KMS-11 (cell line): ENCODE data around the gene EPYC.

ENCODE experiments used
- H2AFZ ChIP-seq: fragments of 200-600 bp; sonication (generic); 2 replicates; pipeline ENCODE4 v1.6.1; 2016; ENCODE audit warnings: antibody characterized with exemption, mixed run types, low read depth
- H3K27ac ChIP-seq: fragments of 200-600 bp; sonication (generic); 2 replicates; pipeline ENCODE4 v1.6.1; 2016; ENCODE audit warnings: mild to moderate bottlenecking, mixed run types
- H3K27me3 ChIP-seq: fragments of 200-600 bp; sonication (generic); 2 replicates; pipeline ENCODE4 v1.6.1; 2017; ENCODE audit warnings: mild to moderate bottlenecking, low read depth, mixed run types, moderate library complexity; ENCODE audit not compliant: insufficient read depth
- H3K36me3 ChIP-seq: fragments of 200-600 bp; sonication (generic); 2 replicates; pipeline ENCODE4 v1.6.1; 2017; ENCODE audit warnings: mild to moderate bottlenecking, mixed run types; ENCODE audit not compliant: insufficient read depth
- H3K4me1 ChIP-seq: fragments of 200-600 bp; sonication (generic); 2 replicates; pipeline ENCODE4 v1.6.1; 2016; ENCODE audit warnings: mild to moderate bottlenecking, low read depth, mixed run types; ENCODE audit not compliant: poor library complexity, severe bottlenecking
- H3K4me2 ChIP-seq: fragments of 200-600 bp; sonication (generic); 2 replicates; pipeline ENCODE4 v1.7.0; 2016; ENCODE audit warnings: mild to moderate bottlenecking, mixed run types
- H3K4me3 ChIP-seq: fragments of 200-600 bp; sonication (generic); IDR thresholded peaks from 2 replicates; pipeline ENCODE4 v1.6.1; 2017; ENCODE audit warnings: low read depth, low read length, mixed read lengths; ENCODE audit not compliant: insufficient read depth
- H3K79me2 ChIP-seq: fragments of 200-600 bp; sonication (generic); 2 replicates; pipeline ENCODE4 v1.6.1; 2016; ENCODE audit warnings: low read depth, mixed run types; ENCODE audit not compliant: insufficient read depth
- H3K9ac ChIP-seq: fragments of 200-600 bp; sonication (generic); 2 replicates; pipeline ENCODE4 v1.6.1; 2016; ENCODE audit warnings: mild to moderate bottlenecking, mixed run types
- H4K20me1 ChIP-seq: fragments of 200-600 bp; sonication (generic); 2 replicates; pipeline ENCODE4 v1.6.1; 2016; ENCODE audit warnings: mild to moderate bottlenecking, mixed run types; ENCODE audit not compliant: insufficient read depth
- CTCF ChIP-seq: fragments of 200-600 bp; sonication (generic); conservative IDR thresholded peaks from 2 replicates; pipeline ENCODE4 v1.6.1; 2017; ENCODE audit warnings: low read depth, mild to moderate bottlenecking, antibody characterized with exemption, low read length, moderate library complexity, mixed read lengths

EPYC gene

DNA sequence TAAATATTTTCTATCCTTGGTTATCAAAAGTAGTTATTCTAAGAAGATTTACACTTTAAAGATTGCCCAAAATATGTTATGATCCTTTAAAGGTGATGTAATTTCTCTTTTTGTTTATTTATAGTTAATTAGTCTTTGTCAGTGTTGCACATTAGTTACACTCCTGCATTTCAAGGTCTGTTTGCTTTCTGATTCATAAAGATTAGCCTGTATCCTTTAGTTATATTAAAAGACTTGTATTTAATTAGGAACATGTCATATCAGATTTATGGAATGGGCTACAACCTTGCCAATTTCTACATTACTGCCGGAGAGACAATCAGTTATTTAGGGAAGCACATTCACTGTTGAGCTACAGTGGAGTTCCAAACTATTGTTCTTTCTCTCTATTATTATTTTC is 3.5 kb downstream of the EPYC start:
- Histone ChIP-seq H2AFZ (no peak overlapping the region), H3K79me2 (no peaks in the 10 kb centered on the region), H3K9ac (no peak overlapping the region), H3K4me2 (no peak overlapping the region), H3K27me3 (peaks cover 7% of the 10 kb centered on the region), H3K4me1 (peaks cover 3% of the 10 kb centered on the region), H4K20me1 (no peaks in the 10 kb centered on the region), H3K36me3 (no peaks in the 10 kb centered on the region), H3K27ac (no peak overlapping the region), H3K4me3 (no peak overlapping the region)
- TF ChIP-seq CTCF: no peak

GRCh38 chr12:90999966-91000365 is 4.8 kb downstream of the EPYC start:
- Histone ChIP-seq H3K9ac (no peak overlapping the region), H3K79me2 (no peaks in the 10 kb centered on the region), H3K27me3 (no peaks in the 10 kb centered on the region; the same call in 1 of the 2 replicates), H3K4me1 (peaks cover 4% of the 10 kb centered on the region), H3K4me3 (no peak overlapping the region), H4K20me1 (no peaks in the 10 kb centered on the region), H3K36me3 (no peaks in the 10 kb centered on the region), H3K4me2 (no peak overlapping the region), H3K27ac (no peak overlapping the region), H2AFZ (no peak overlapping the region)
- no peak for TF ChIP-seq CTCF

- TF ChIP-seq CTCF: no peak
- Histone ChIP-seq H3K27me3 (no peaks in the 10 kb centered on the region; the same call in 1 of the 2 replicates), H3K4me2 (no peak overlapping the region), H3K79me2 (no peaks in the 10 kb centered on the region), H2AFZ (no peak overlapping the region), H3K4me3 (no peak overlapping the region), H4K20me1 (no peaks in the 10 kb centered on the region), H3K9ac (no peak overlapping the region), H3K36me3 (no peaks in the 10 kb centered on the region), H3K4me1 (peaks cover 6% of the 10 kb centered on the region), H3K27ac (no peak overlapping the region)
Measured at GRCh38 chr12:90999527-90999926, 5.2 kb downstream of the EPYC start.

- TF ChIP-seq CTCF: no peak
- Histone ChIP-seq H2AFZ (no peak overlapping the region), H3K79me2 (no peaks in the 10 kb centered on the region), H3K9ac (no peak overlapping the region), H3K27me3 (no peaks in the 10 kb centered on the region), H4K20me1 (no peaks in the 10 kb centered on the region), H3K4me2 (no peak overlapping the region), H3K36me3 (no peaks in the 10 kb centered on the region), H3K27ac (no peak overlapping the region), H3K4me3 (no peak overlapping the region), H3K4me1 (peaks cover 6% of the 10 kb centered on the region)
Measured at GRCh38 chr12:90995010-90995409, 9.8 kb downstream of the EPYC start.

- H3K4me3 ChIP-seq: no peak overlapping the region
- no peaks in the 10 kb centered on the region for H3K79me2 ChIP-seq
- no peaks in the 10 kb centered on the region for H3K36me3 ChIP-seq
- no peak overlapping the region for H3K27ac ChIP-seq
- H2AFZ ChIP-seq: no peak overlapping the region
- H4K20me1 ChIP-seq: no peaks in the 10 kb centered on the region
- H3K4me2 ChIP-seq: no peak overlapping the region
- no peak overlapping the region for H3K9ac ChIP-seq
- peaks cover 6% of the 10 kb centered on the region for H3K4me1 ChIP-seq
- no peak for TF ChIP-seq CTCF
- H3K27me3 ChIP-seq: no peaks in the 10 kb centered on the region
Measured at GRCh38 chr12:90991952-90992465, 12.8 kb downstream of the EPYC start.
